NK-92 (cell line): Measurements from ENCODE around the gene KCNQ1OT1.

ENCODE experiments used
- DNase-seq: peaks from one replicate; lab custom pipeline; 2025; ENCODE audit not compliant: unreplicated experiment; lab: John Stamatoyannopoulos, UW

The KCNQ1OT1 gene

GRCh38 chr11:2737866-2738265 lies 38.1 kb upstream of the KCNQ1OT1 start:
- no peak for DNase-seq

- no peak for DNase-seq
These were observed 37.4 kb upstream of the KCNQ1OT1 start for GRCh38 chr11:2737226-2737590.

- DNase-seq: no peak
These were observed 36.9 kb upstream of the KCNQ1OT1 start for GRCh38 chr11:2736577-2737225.

GRCh38 chr11:2735053-2735589 lies 35.3 kb upstream of the KCNQ1OT1 start:
- no peak for DNase-seq

- no peak for DNase-seq
These were observed 34.6 kb upstream of the KCNQ1OT1 start for GRCh38 chr11:2734181-2735052.

- no peak for DNase-seq
These were observed 33.3 kb upstream of the KCNQ1OT1 start for GRCh38 chr11:2732940-2733628.

GRCh38 chr11:2732261-2732939 lies 32.6 kb upstream of the KCNQ1OT1 start:
- DNase-seq: no peak

GRCh38 chr11:2731130-2732125 lies 31.6 kb upstream of the KCNQ1OT1 start:
- DNase-seq: no peak

- DNase-seq: no peak
These were observed 30.7 kb upstream of the KCNQ1OT1 start for GRCh38 chr11:2730272-2731129.

- no peak for DNase-seq
These were observed 30.0 kb upstream of the KCNQ1OT1 start for GRCh38 chr11:2729841-2730240.

GRCh38 chr11:2728663-2729332 lies 29.0 kb upstream of the KCNQ1OT1 start:
- no peak for DNase-seq

GRCh38 chr11:2728128-2728662 lies 28.4 kb upstream of the KCNQ1OT1 start:
- no peak for DNase-seq

- DNase-seq: no peak
These were observed 27.2 kb upstream of the KCNQ1OT1 start for GRCh38 chr11:2726964-2727363.

- no peak for DNase-seq
These were observed 25.8 kb upstream of the KCNQ1OT1 start for GRCh38 chr11:2725368-2726300.

- no peak for DNase-seq
These were observed 25.0 kb upstream of the KCNQ1OT1 start for GRCh38 chr11:2724653-2725367.

- no peak for DNase-seq
These were observed 24.3 kb upstream of the KCNQ1OT1 start for GRCh38 chr11:2724104-2724503.
